GM18909 (cell line): ENCODE measurements around the gene SH2D6.
"Not testable (repeated sequence)": the region's sequence is repeated elsewhere in the genome, so short reads cannot be mapped to it uniquely, and the experiment has no call there.

Experiments
- ATAC-seq: cut with Tn5 transposase; IDR thresholded peaks from one replicate; pipeline ENCODE4 v1.9.1; 2021; ENCODE audit warnings: mild to moderate bottlenecking; ENCODE audit not compliant: unreplicated experiment, poor library complexity

SH2D6 gene

GRCh38 chr2:85458601-85459563 lies 40.4 kb downstream of the SH2D6 start:
- ATAC-seq: no peak

GRCh38 chr2:85459771-85460170 lies 41.3 kb downstream of the SH2D6 start:
- no peak for ATAC-seq

- no peak for ATAC-seq
Observed at GRCh38 chr2:85462322-85462721, 43.8 kb downstream of the SH2D6 start.

GRCh38 chr2:85468096-85468703 lies 49.7 kb downstream of the SH2D6 start:
- ATAC-seq: no peak

GRCh38 chr2:85468704-85469349 lies 50.3 kb downstream of the SH2D6 start:
- no peak for ATAC-seq

GRCh38 chr2:85470850-85471800 lies 52.6 kb downstream of the SH2D6 start:
- no peak for ATAC-seq

GRCh38 chr2:85472261-85472660 lies 53.7 kb downstream of the SH2D6 start:
- no peak for ATAC-seq

- ATAC-seq: no peak
Observed at GRCh38 chr2:85475799-85476490, 57.4 kb downstream of the SH2D6 start.

- no peak for ATAC-seq
Observed at GRCh38 chr2:85476624-85477023, 58.1 kb downstream of the SH2D6 start.

GRCh38 chr2:85477884-85478283 lies 59.4 kb downstream of the SH2D6 start:
- ATAC-seq: no peak

- no peak for ATAC-seq
Observed at GRCh38 chr2:85481818-85482777, 63.6 kb downstream of the SH2D6 start.

- ATAC-seq: not testable (repeated sequence)
Observed at GRCh38 chr2:85484615-85485014, 66.1 kb downstream of the SH2D6 start.

- ATAC-seq: no peak
Observed at GRCh38 chr2:85485815-85486214, 67.3 kb downstream of the SH2D6 start.
